CD4-positive, CD25-positive, alpha-beta regulatory T cell (primary cell): ENCODE measurements around the gene FBXW5. TPM values are rescaled to one million over a fixed set of nuclear protein-coding genes. Genes with fewer than 3 reads are reported as not detected.

ENCODE experiments used
- ATAC-seq, 2 donors: fragments of 150-1000 bp; cut with Tn5 transposase; one replicate each; pipeline ENCODE4 v1.10.0; 2021; ENCODE audit warnings: low read depth in 2 of 2, moderate number of reproducible peaks in 2 of 2, moderate library complexity in 1 of 2
- DNase-seq, 3 donors: peaks; one replicate each; pipeline versions ENCODE4 v3.0.0 to v3.0.0-alpha.2; 2012 to 2022; ENCODE audit warnings: mixed read lengths in 1 of 3
- H3K27ac ChIP-seq: one replicate; pipeline ENCODE4 v1.7.0; 2013; ENCODE audit warnings: mild to moderate bottlenecking, low read length; ENCODE audit not compliant: insufficient read depth, poor library complexity, severe bottlenecking
- H3K27me3 ChIP-seq: one replicate; pipeline ENCODE4 v1.7.0; 2013; ENCODE audit warnings: low read length; ENCODE audit not compliant: control insufficient read depth, insufficient read depth
- H3K36me3 ChIP-seq: one replicate; pipeline ENCODE4 v1.7.0; 2013; ENCODE audit warnings: mild to moderate bottlenecking, low read length, moderate library complexity; ENCODE audit not compliant: control insufficient read depth, insufficient read depth
- H3K4me1 ChIP-seq: 2 replicates; pipeline ENCODE4 v1.7.0; 2013; ENCODE audit warnings: mild to moderate bottlenecking, low read length; ENCODE audit not compliant: insufficient read depth, control insufficient read depth, poor library complexity, severe bottlenecking
- H3K4me3 ChIP-seq: one replicate; pipeline ENCODE4 v1.7.0; 2013; ENCODE audit warnings: low read depth, mild to moderate bottlenecking, low read length, moderate library complexity
- H3K9me3 ChIP-seq, 2 experiments: 1 replicate in 1 of 2; 2 replicates in 1 of 2; pipeline ENCODE4 v1.7.0; 2013; ENCODE audit warnings: low read length in 2 of 2, mild to moderate bottlenecking in 1 of 2, moderate library complexity in 1 of 2; ENCODE audit not compliant: control insufficient read depth in 2 of 2
- H3K27ac Mint-ChIP-seq, 3 donors: one replicate each; pipeline ENCODE4 v1.8.0; 2020 to 2022; ENCODE audit warnings: mild to moderate bottlenecking in 3 of 3, mixed read lengths in 3 of 3, moderate library complexity in 2 of 3
- H3K27me3 Mint-ChIP-seq: one replicate; pipeline ENCODE4 v1.8.0; 2022; ENCODE audit warnings: mild to moderate bottlenecking, mixed read lengths
- H3K36me3 Mint-ChIP-seq: one replicate; pipeline ENCODE4 v1.8.0; 2020; ENCODE audit warnings: mixed read lengths
- H3K4me1 Mint-ChIP-seq, 4 donors: one replicate each; pipeline ENCODE4 v1.8.0; 2020 to 2022; ENCODE audit warnings: mixed read lengths in 4 of 4, mild to moderate bottlenecking in 1 of 4
- H3K4me3 Mint-ChIP-seq, 4 donors: one replicate each; pipeline ENCODE4 v1.8.0; 2020 to 2022; ENCODE audit warnings: mild to moderate bottlenecking in 4 of 4, mixed read lengths in 4 of 4, moderate library complexity in 3 of 4
- H3K9me3 Mint-ChIP-seq, 7 donors: one replicate each; pipeline ENCODE4 v1.8.0; 2020 to 2022; ENCODE audit warnings: mixed read lengths in 7 of 7, mild to moderate bottlenecking in 3 of 7, moderate library complexity in 2 of 7
- polyA plus RNA-seq, 4 donors: library from polyadenylated mRNA; unstranded; fragments of 300-500 nt; fragmentation: Illumina TruSeq; gene quantifications; one replicate each; pipeline ENCODE4 v1.2.3, GENCODE V29; 2021
- total RNA-seq: library from RNA; stranded (reverse); gene quantifications from one replicate; pipeline ENCODE4 v1.2.3, GENCODE V29; 2022

The FBXW5 gene
- total and polyA plus RNA-seq, 5 donors from 2014 or later = 91.6 to 134 (median 115) TPM

GRCh38 chr9:136980669-136981478, 36.3 kb upstream of the FBXW5 start:
- DNase-seq (no peak), ATAC-seq (no peak)
- no peak overlapping the region for H3K27ac ChIP-seq
- peaks cover 18% of the 10 kb centered on the region for H3K4me1 ChIP-seq
- H3K4me3 Mint-ChIP-seq = no peak overlapping the region
- H3K27me3 Mint-ChIP-seq = peaks cover 24% of the 10 kb centered on the region
- no peaks in the 10 kb centered on the region for H3K9me3 Mint-ChIP-seq
- peaks cover 0 to 11% (median 4%) of the 10 kb centered on the region in 4 donors for H3K4me1 Mint-ChIP-seq
- no peaks in the 10 kb centered on the region for H3K36me3 ChIP-seq
- peaks cover 5% of the 10 kb centered on the region for H3K27me3 ChIP-seq
- peaks cover 3% of the 10 kb centered on the region for H3K36me3 Mint-ChIP-seq
- H3K27ac Mint-ChIP-seq = no peak overlapping the region
- no peaks in the 10 kb centered on the region for H3K9me3 ChIP-seq
- no peak overlapping the region for H3K4me3 ChIP-seq

DNA sequence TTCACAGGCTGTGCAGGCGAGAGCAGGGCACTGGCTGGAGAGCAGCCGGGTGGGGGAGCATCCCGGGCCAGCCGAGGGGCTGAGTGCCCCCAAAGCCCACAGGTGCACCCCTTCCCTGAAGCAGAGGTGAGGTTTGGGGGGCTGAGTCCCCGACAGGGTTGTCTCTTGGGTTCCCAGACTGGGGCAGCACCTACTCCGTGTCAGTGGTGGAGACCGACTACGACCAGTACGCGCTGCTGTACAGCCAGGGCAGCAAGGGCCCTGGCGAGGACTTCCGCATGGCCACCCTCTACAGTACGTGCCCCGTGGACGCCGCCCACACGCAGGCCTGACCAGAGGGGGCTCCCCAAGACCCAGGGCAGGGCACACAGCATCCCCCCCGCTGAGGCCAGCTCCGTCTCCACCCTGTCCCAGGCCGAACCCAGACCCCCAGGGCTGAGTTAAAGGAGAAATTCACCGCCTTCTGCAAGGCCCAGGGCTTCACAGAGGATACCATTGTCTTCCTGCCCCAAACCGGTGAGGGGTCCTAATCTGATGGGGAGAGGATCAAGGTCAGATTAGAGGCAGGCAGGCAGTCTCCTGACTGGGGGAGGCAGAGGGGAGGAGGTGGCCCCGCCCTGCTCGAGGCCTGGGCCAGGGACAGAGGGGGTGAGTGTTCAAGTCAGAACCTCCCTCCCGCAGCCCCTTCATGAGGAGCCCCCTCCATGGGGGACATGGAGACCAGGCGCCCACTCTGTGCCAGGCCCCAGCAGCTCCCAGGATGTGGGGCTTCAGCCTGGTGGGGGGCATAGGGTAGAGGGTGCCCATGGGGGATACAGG, 35.4 kb upstream of the FBXW5 start:
- H3K4me1 ChIP-seq = peaks cover 22% of the 10 kb centered on the region
- peaks cover 3% of the 10 kb centered on the region for H3K36me3 Mint-ChIP-seq
- no peak overlapping the region for H3K27ac ChIP-seq
- no peaks in the 10 kb centered on the region for H3K36me3 ChIP-seq
- H3K27me3 ChIP-seq = peaks cover 5% of the 10 kb centered on the region
- no peaks in the 10 kb centered on the region for H3K9me3 Mint-ChIP-seq
- ATAC-seq = no peak
- DNase-seq = no peak
- no peak overlapping the region for H3K4me3 ChIP-seq
- H3K9me3 ChIP-seq = no peaks in the 10 kb centered on the region
- no peak overlapping the region for H3K4me3 Mint-ChIP-seq
- no peak overlapping the region for H3K27ac Mint-ChIP-seq
- peaks cover 0 to 20% (median 7%) of the 10 kb centered on the region in 4 donors for H3K4me1 Mint-ChIP-seq
- peaks cover 29% of the 10 kb centered on the region for H3K27me3 Mint-ChIP-seq

DNA sequence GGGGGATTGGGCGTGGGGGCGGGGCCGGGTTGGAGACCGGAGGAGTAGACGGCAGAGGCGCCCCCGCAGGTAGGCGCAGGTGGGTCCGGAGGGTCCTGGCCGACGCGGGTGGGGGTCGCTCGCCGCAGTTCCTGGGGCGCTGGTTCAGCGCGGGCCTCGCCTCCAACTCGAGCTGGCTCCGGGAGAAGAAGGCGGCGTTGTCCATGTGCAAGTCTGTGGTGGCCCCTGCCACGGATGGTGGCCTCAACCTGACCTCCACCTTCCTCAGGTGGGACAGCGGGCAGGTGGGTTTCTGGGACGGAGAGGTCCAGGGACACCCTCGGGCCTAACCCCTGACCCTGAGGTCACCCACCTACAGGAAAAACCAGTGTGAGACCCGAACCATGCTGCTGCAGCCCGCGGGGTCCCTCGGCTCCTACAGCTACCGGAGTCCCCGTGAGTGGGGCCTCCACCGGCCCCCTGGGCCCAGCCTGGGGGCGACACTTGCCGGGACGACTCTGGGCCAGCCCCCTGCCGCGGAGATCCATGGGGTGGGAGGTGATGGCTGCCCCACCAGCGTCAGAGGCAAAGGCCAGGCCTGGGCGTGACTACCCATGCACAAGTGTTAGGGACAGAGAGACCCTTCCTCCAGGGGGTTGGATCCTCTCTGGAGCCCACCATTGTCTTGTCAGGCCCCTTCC, 34.5 kb upstream of the FBXW5 start:
- no peak for DNase-seq
- Histone ChIP-seq H3K27me3 (peaks cover 2% of the 10 kb centered on the region), H3K9me3 (no peaks in the 10 kb centered on the region), H3K4me1 (peaks cover 28% of the 10 kb centered on the region), H3K36me3 (no peaks in the 10 kb centered on the region), H3K4me3 (no peak overlapping the region), H3K27ac (no peak overlapping the region)
- Mint-ChIP-seq H3K27ac (no peak overlapping the region), H3K4me3 (no peak overlapping the region), H3K36me3 (peaks cover 3% of the 10 kb centered on the region), H3K4me1 (peaks cover 0 to 25% (median 8%) of the 10 kb centered on the region in 4 donors), H3K9me3 (no peaks in the 10 kb centered on the region), H3K27me3 (peaks cover 25% of the 10 kb centered on the region)
- ATAC-seq = no peak

- Histone ChIP-seq H3K27me3 (no peaks in the 10 kb centered on the region), H3K9me3 (no peaks in the 10 kb centered on the region), H3K36me3 (no peaks in the 10 kb centered on the region), H3K27ac (no peak overlapping the region), H3K4me3 (no peak overlapping the region), H3K4me1 (peaks cover 28% of the 10 kb centered on the region)
- Mint-ChIP-seq H3K9me3 (no peaks in the 10 kb centered on the region), H3K4me3 (no peak overlapping the region), H3K27ac (no peak overlapping the region), H3K4me1 (peaks cover 0 to 23% (median 5%) of the 10 kb centered on the region in 4 donors), H3K27me3 (peaks cover 18% of the 10 kb centered on the region), H3K36me3 (no peaks in the 10 kb centered on the region)
- peak; percentile 40 to 71 (median 55) for DNase-seq
- peak; percentile 38 to 44 for ATAC-seq
Observed at GRCh38 chr9:136978073-136978864, 33.7 kb upstream of the FBXW5 start.

- H3K27me3 ChIP-seq = no peaks in the 10 kb centered on the region
- peaks cover 14% of the 10 kb centered on the region for H3K27me3 Mint-ChIP-seq
- ATAC-seq = no peak
- H3K4me1 ChIP-seq = peaks cover 28% of the 10 kb centered on the region
- H3K27ac Mint-ChIP-seq = no peak overlapping the region
- peak overlapping the region in 2 of 4 donors; percentile 41 to 73 for H3K4me3 Mint-ChIP-seq
- DNase-seq = no peak
- H3K9me3 Mint-ChIP-seq = no peaks in the 10 kb centered on the region
- H3K4me3 ChIP-seq = no peak overlapping the region
- peaks cover 0 to 23% (median 5%) of the 10 kb centered on the region in 4 donors for H3K4me1 Mint-ChIP-seq
- no peaks in the 10 kb centered on the region for H3K9me3 ChIP-seq
- H3K36me3 ChIP-seq = no peaks in the 10 kb centered on the region
- H3K27ac ChIP-seq = no peak overlapping the region
- no peaks in the 10 kb centered on the region for H3K36me3 Mint-ChIP-seq
Observed at GRCh38 chr9:136977649-136978072, 33.1 kb upstream of the FBXW5 start.

DNA sequence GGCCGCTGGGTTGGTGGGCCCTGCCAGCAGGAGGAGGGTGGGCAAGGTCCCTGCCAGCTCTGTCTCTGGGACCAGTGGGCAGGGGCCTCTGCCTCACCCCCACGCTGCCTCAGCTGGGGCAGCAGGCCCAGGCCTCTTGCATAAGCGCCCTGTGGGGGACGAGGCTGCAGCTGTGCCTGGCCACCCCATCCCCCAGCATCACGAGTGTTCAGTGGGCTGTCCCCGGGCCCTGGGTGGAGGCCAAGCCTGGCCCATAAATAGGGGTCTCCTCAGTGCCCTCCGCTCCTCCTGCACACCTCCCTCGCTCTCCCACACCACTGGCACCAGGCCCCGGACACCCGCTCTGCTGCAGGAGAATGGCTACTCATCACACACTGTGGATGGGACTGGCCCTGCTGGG, 32.7 kb upstream of the FBXW5 start, which contains the start of gene PTGDS:
Gene PTGDS (plus strand): TSS at position 282 of the 400 bp plus-strand sequence. CDS start 75 bp downstream, at position 357.
- Mint-ChIP-seq H3K4me3 (peak within 1 kb of the TSS in 3 of 4 donors; percentile 41 to 73 (median 73)), H3K9me3 (no peaks in the 10 kb centered on the region), H3K27me3 (peaks cover 11% of the 10 kb centered on the region), H3K27ac (no peak within 1 kb of the TSS), H3K36me3 (no peaks in the 10 kb centered on the region), H3K4me1 (peaks cover 0 to 23% (median 5%) of the 10 kb centered on the region in 4 donors)
- Histone ChIP-seq H3K4me3 (no peak within 1 kb of the TSS), H3K27ac (no peak within 1 kb of the TSS), H3K9me3 (no peaks in the 10 kb centered on the region), H3K27me3 (no peaks in the 10 kb centered on the region), H3K36me3 (no peaks in the 10 kb centered on the region), H3K4me1 (peaks cover 28% of the 10 kb centered on the region)
- ATAC-seq = no peak
- DNase-seq = no peak

DNA sequence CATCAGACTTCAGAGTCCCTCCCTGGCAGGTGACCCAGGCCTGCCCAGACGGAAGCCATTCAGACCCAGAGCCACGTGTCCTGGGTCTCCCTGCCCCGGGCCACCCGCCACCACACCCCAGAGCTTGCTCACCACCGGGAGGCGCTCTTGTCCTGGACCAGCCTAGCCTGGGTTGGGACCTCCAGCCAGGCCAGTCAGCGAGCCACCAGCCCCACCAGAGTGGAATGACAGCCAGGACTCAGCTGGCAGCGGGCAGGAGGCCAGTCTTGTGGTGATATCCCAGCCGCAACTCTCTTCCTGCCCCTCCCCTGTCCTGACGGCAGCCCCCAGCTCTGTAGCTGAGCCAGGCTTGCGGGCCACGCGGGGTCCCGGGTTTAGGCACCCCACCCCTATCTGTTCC, 31.1 kb upstream of the FBXW5 start:
- Mint-ChIP-seq H3K27ac (no peak overlapping the region), H3K27me3 (peaks cover 7% of the 10 kb centered on the region), H3K4me1 (peaks cover 0 to 23% (median 5%) of the 10 kb centered on the region in 4 donors), H3K9me3 (no peaks in the 10 kb centered on the region), H3K4me3 (peak overlapping the region in 3 of 4 donors; percentile 24 to 73 (median 26)), H3K36me3 (no peaks in the 10 kb centered on the region)
- no peaks in the 10 kb centered on the region for H3K9me3 ChIP-seq
- H3K4me1 ChIP-seq = peaks cover 28% of the 10 kb centered on the region
- no peaks in the 10 kb centered on the region for H3K36me3 ChIP-seq
- no peak overlapping the region for H3K4me3 ChIP-seq
- H3K27ac ChIP-seq = no peak overlapping the region
- ATAC-seq (no peak), DNase-seq (peak in 1 of 3 donors; percentile 38)
- no peaks in the 10 kb centered on the region for H3K27me3 ChIP-seq
